Mesodermal cell (in vitro differentiated cells): ENCODE data around the gene CPED1. TPM values are rescaled to one million over a fixed set of nuclear protein-coding genes. Genes with fewer than 3 reads are reported as not detected.
A peak's percentile ranks its signal among the peaks of the same experiment; 100 is the strongest.

Source experiments
- H3K27ac ChIP-seq: 2 replicates; pipeline ENCODE4 v1.7.0; 2013; ENCODE audit warnings: mild to moderate bottlenecking, low read depth, low read length, moderate library complexity; ENCODE audit not compliant: severe bottlenecking
- H3K36me3 ChIP-seq: 2 replicates; pipeline ENCODE4 v1.7.1; 2013; ENCODE audit warnings: mild to moderate bottlenecking, low read length, moderate library complexity; ENCODE audit not compliant: control insufficient read depth, insufficient read depth
- H3K4me1 ChIP-seq: one replicate; pipeline ENCODE4 v1.7.1; 2013; ENCODE audit warnings: mild to moderate bottlenecking, low read length; ENCODE audit not compliant: insufficient read depth, control insufficient read depth, poor library complexity, severe bottlenecking
- H3K4me3 ChIP-seq: 2 replicates; pipeline ENCODE4 v1.7.0; 2013; ENCODE audit warnings: low read length, control low read depth, mild to moderate bottlenecking; ENCODE audit not compliant: insufficient read depth, poor library complexity, severe bottlenecking; ENCODE audit errors: extremely low read depth
- H3K9me3 ChIP-seq: 2 replicates; pipeline ENCODE4 v1.7.1; 2013; ENCODE audit warnings: mild to moderate bottlenecking, low read length, moderate library complexity; ENCODE audit not compliant: control insufficient read depth
- WGBS, 2 experiments: methylation state at CpG; one replicate each; pipeline ENCODE4 v1.1.5; 2013; ENCODE audit warnings: missing lambda C conversion rate in 2 of 2; ENCODE audit not compliant: insufficient coverage in 2 of 2; 5-methylcytosine and 5-hydroxymethylcytosine counted together
- polyA plus RNA-seq, 2 experiments: library from polyadenylated mRNA; stranded (reverse); fragments of 50-300 nt; gene quantifications; one replicate each; pipeline ENCODE4 v1.2.3, GENCODE V29; 2013

The CPED1 gene
- polyA plus RNA-seq (2013, experiment 1 of 2), result 17.2 TPM
- 18.7 TPM for polyA plus RNA-seq (2013, experiment 2 of 2)

- Histone ChIP-seq H3K9me3 (no peaks in the 10 kb centered on the region), H3K4me3 (peak within 1 kb of the TSS; percentile 21), H3K4me1 (peaks cover 6% of the 10 kb centered on the region), H3K36me3 (no peaks in the 10 kb centered on the region), H3K27ac (peak within 1 kb of the TSS; percentile 11)
- WGBS, 2 experiments, result 19 to 49% methylated on average over 4 to 19 of the region's 27 CpGs
These were observed at the start of gene CPED1 for GRCh38 chr7:120988591-120989256. Gene CPED1, plus strand, starts transcription at chr7:120988711. Its CDS starts 911 bp downstream, at chr7:120989622.

- no CpG with 5 or more reads among the region's 3 CpGs for WGBS, 2 experiments
These were observed 49.2 kb upstream of the CPED1 start for GRCh38 chr7:120939345-120939744.

GRCh38 chr7:120941064-120941463 lies 47.4 kb upstream of the CPED1 start:
- Histone ChIP-seq H3K4me3 (no peak overlapping the region), H3K36me3 (no peaks in the 10 kb centered on the region), H3K9me3 (no peaks in the 10 kb centered on the region), H3K4me1 (no peaks in the 10 kb centered on the region), H3K27ac (no peak overlapping the region)
- no CpG with 5 or more reads among the region's 1 CpG for WGBS, 2 experiments

More at GRCh38 chr7:120939345-120939744, 49.2 kb upstream of the CPED1 start:
- Histone ChIP-seq H3K4me1 (no peaks in the 10 kb centered on the region), H3K36me3 (no peaks in the 10 kb centered on the region), H3K27ac (no peak overlapping the region), H3K4me3 (no peak overlapping the region), H3K9me3 (no peaks in the 10 kb centered on the region)

- WGBS, 2 experiments, result 80 to 93% methylated on average over 3 of the region's 3 CpGs
- H3K4me1 ChIP-seq, result no peaks in the 10 kb centered on the region
- no peak overlapping the region for H3K27ac ChIP-seq
- H3K9me3 ChIP-seq, result no peaks in the 10 kb centered on the region
- no peak overlapping the region for H3K4me3 ChIP-seq
- no peaks in the 10 kb centered on the region for H3K36me3 ChIP-seq
These were observed 46.7 kb upstream of the CPED1 start for GRCh38 chr7:120941856-120942255.

GRCh38 chr7:120942861-120943260 lies 45.6 kb upstream of the CPED1 start:
- no CpG with 5 or more reads among the region's 1 CpG for WGBS, 2 experiments
- no peak overlapping the region for H3K27ac ChIP-seq

GRCh38 chr7:120944826-120945562 lies 43.5 kb upstream of the CPED1 start:
- WGBS, 2 experiments, result 89% methylated on average over 2 to 6 of the region's 6 CpGs
- no peak overlapping the region for H3K27ac ChIP-seq

More at GRCh38 chr7:120942861-120943260, 45.6 kb upstream of the CPED1 start:
- no peaks in the 10 kb centered on the region for H3K4me1 ChIP-seq
- H3K4me3 ChIP-seq, result no peak overlapping the region
- H3K9me3 ChIP-seq, result no peaks in the 10 kb centered on the region
- no peaks in the 10 kb centered on the region for H3K36me3 ChIP-seq

GRCh38 chr7:120947980-120948379 lies 40.5 kb upstream of the CPED1 start:
- H3K4me3 ChIP-seq, result no peak overlapping the region
- no peaks in the 10 kb centered on the region for H3K4me1 ChIP-seq
- H3K36me3 ChIP-seq, result no peaks in the 10 kb centered on the region
- no peak overlapping the region for H3K27ac ChIP-seq
- no peaks in the 10 kb centered on the region for H3K9me3 ChIP-seq

More at GRCh38 chr7:120944826-120945562, 43.5 kb upstream of the CPED1 start:
- Histone ChIP-seq H3K36me3 (no peaks in the 10 kb centered on the region), H3K4me3 (no peak overlapping the region), H3K9me3 (no peaks in the 10 kb centered on the region), H3K4me1 (no peaks in the 10 kb centered on the region)

GRCh38 chr7:120949393-120949911 lies 39.1 kb upstream of the CPED1 start:
- peaks cover 8% of the 10 kb centered on the region for H3K36me3 ChIP-seq
- H3K4me3 ChIP-seq, result peak overlapping the region; percentile 50
- no CpG with 5 or more reads among the region's 8 CpGs for WGBS, 2 experiments
- H3K4me1 ChIP-seq, result no peaks in the 10 kb centered on the region
- H3K27ac ChIP-seq, result no peak overlapping the region
- no peaks in the 10 kb centered on the region for H3K9me3 ChIP-seq

- H3K27ac ChIP-seq, result peak overlapping the region; percentile 100
- peak overlapping the region; percentile 50 for H3K4me3 ChIP-seq
- H3K4me1 ChIP-seq, result no peaks in the 10 kb centered on the region
- 0% methylated on average over 2 of the region's 10 CpGs for WGBS, 2 experiments
- H3K9me3 ChIP-seq, result no peaks in the 10 kb centered on the region
- peaks cover 11% of the 10 kb centered on the region for H3K36me3 ChIP-seq
These were observed 38.4 kb upstream of the CPED1 start for GRCh38 chr7:120949998-120950538.

GRCh38 chr7:120950539-120951308 lies 37.8 kb upstream of the CPED1 start, which contains the start of gene ING3:
Gene ING3, plus strand, starts transcription at chr7:120950777. Its CDS starts 120 bp downstream, at chr7:120950897.
- no peaks in the 10 kb centered on the region for H3K9me3 ChIP-seq
- H3K36me3 ChIP-seq, result peaks cover 18% of the 10 kb centered on the region
- no peaks in the 10 kb centered on the region for H3K4me1 ChIP-seq
- H3K27ac ChIP-seq, result peak within 1 kb of the TSS; percentile 100
- peak within 1 kb of the TSS; percentile 50 for H3K4me3 ChIP-seq
- 0 to 1% methylated on average over 45 to 57 of the region's 71 CpGs for WGBS, 2 experiments
